ENCODE data around the gene ANKRD45. TPM values are rescaled to one million over a fixed set of nuclear protein-coding genes. Genes with fewer than 3 reads are reported as not detected.
A peak's percentile ranks its signal among the peaks of the same experiment; 100 is the strongest.
"Not testable (repeated sequence)": the region's sequence is repeated elsewhere in the genome, so short reads cannot be mapped to it uniquely, and the experiment has no call there.

The ANKRD45 gene
- total and polyA plus RNA-seq, 2 of the 8 experiments (the other 6 are each of a cell fraction or from before 2014, with no cell fraction given): 0.41 to 2.8 TPM

DNA sequence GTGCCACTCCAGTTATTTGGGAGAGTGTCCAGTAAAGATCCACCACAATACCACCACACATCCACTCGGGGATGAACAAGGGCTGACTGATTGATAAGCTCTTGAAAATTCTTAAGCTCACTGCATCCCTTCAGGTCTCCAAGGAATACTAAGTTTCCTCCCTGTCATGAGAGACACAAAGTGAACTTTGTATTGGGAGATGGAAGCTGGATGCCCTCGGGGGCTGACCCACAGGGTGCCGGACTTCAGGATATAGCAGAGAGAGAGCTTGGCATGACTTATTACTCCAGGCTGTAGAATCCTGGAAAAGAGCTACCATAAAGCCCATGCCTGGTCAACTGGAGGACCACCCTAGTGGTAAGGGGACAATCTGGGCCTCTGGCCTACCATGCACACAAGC is 15.5 kb upstream of the ANKRD45 start:
- not testable (repeated sequence) for H3K27ac ChIP-seq (ENCODE audit: low read depth, low read length); H4K20me1 ChIP-seq (replicated peaks in 1 of 2; ENCODE audit: control insufficient read depth in 1 of 2, insufficient read depth in 2 of 2, low read length in 2 of 2); H3K14ac ChIP-seq (ENCODE audit: insufficient read length); H2AFZ ChIP-seq (ENCODE audit: low read length); H2BK5ac ChIP-seq (ENCODE audit: low read depth, low read length); H3K36me3 ChIP-seq (ENCODE audit: control insufficient read depth in 2 of 4, insufficient read depth in 4 of 4, low read length in 3 of 4); H3K79me1 ChIP-seq (ENCODE audit: low read depth, low read length); H2BK15ac ChIP-seq (ENCODE audit: low read length); H3K23ac ChIP-seq (ENCODE audit: insufficient read length); H3K4ac ChIP-seq (replicated peaks; ENCODE audit: insufficient read length, low read depth, low read length); H4K91ac ChIP-seq (replicated peaks; ENCODE audit: insufficient read length, low read length); H3K23me2 ChIP-seq (ENCODE audit: low read depth, low read length); H2BK120ac ChIP-seq (replicated peaks; ENCODE audit: low read depth, low read length); FAIRE-seq; H3K9me3 ChIP-seq (ENCODE audit: insufficient read depth in 2 of 2, low read depth in 1 of 2, low read length in 1 of 2); H2AK5ac ChIP-seq (ENCODE audit: low read depth, low read length); H2BK20ac ChIP-seq (ENCODE audit: low read length); DNase-seq (ENCODE audit: low read depth in 1 of 2, low spot score in 2 of 2); H2BK12ac ChIP-seq (ENCODE audit: low read depth, low read length); H3K79me2 ChIP-seq (ENCODE audit: control insufficient read depth in 1 of 2, insufficient read depth in 2 of 2, low read length in 2 of 2); H3K27me3 ChIP-seq (replicated peaks in 1 of 4; ENCODE audit: control insufficient read depth in 3 of 4, extremely low read depth in 1 of 4, insufficient read depth in 3 of 4, low read length in 3 of 4); H3K9ac ChIP-seq (replicated peaks in 1 of 4; ENCODE audit: extremely low read depth in 1 of 4, low read depth in 3 of 4, low read length in 3 of 4); H3K18ac ChIP-seq (ENCODE audit: extremely low read depth, low read length); H3K4me3 ChIP-seq (ENCODE audit: extremely low read depth in 1 of 4, insufficient read depth in 2 of 4, low read depth in 3 of 4, low read length in 4 of 4); H4K8ac ChIP-seq (ENCODE audit: extremely low read depth, insufficient read depth, low read length); H4K5ac ChIP-seq (ENCODE audit: insufficient read length, low read depth, low read length); H3K56ac ChIP-seq (replicated peaks; ENCODE audit: insufficient read length, low read depth, low read length); H3K4me1 ChIP-seq (replicated peaks in 1 of 4; ENCODE audit: control insufficient read depth in 3 of 4, insufficient read depth in 4 of 4, low read length in 3 of 4); H3K4me2 ChIP-seq (ENCODE audit: insufficient read depth in 1 of 2, low read depth in 2 of 2, low read length in 2 of 2)
- CTCF ChIA-PET (ENCODE audit: partially characterized antibody): interaction anchor here (1.0 kb wide), 1 partner anchor 37 kb away, joined by 3 read pairs; no protein-coding TSS in a partner anchor
- WGBS, 2 experiments (ENCODE audit: extremely low coverage in 1 of 2, insufficient coverage in 1 of 2, insufficient read length in 1 of 2, insufficient replicate concordance in 2 of 2, low coverage in 1 of 2, low lambda C conversion rate in 2 of 2, missing lambda C conversion rate in 1 of 2): 88% methylated on average over 3 of the region's 3 CpGs; no CpG with 5 or more reads in 1 of the 2 experiments
- POLR2A ChIA-PET (ENCODE audit: partially characterized antibody): interaction anchor here (0.9 to 1.5 kb wide), 3 partner anchors 30 to 199 kb away, joined by 3 to 5 read pairs (median 4); partner anchors contain the start of genes CENPL, DARS2 and KLHL20

DNA sequence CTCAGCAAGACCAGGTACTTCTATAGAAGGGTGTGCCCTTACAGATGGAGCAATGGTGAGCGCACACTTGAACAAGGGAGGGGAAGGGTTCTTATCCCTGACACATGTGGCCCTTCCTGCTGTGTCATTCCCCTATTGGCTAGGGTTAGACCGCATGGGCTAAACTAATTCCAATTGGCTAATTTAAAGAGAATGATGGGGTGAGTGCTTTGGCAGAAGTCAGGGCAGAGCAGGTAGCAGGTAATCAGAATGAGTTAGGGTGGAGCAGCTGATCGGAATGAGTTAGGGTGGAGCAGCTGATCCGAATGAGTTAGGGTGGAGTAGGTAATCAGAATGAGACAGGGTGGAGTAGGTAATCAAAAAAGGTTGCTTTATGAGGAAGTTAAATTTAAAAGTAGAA is 14.2 kb upstream of the ANKRD45 start:
- not testable (repeated sequence) for H3K27me3 ChIP-seq (replicated peaks in 1 of 4; ENCODE audit: control insufficient read depth in 3 of 4, extremely low read depth in 1 of 4, insufficient read depth in 3 of 4, low read length in 3 of 4); H4K8ac ChIP-seq (ENCODE audit: extremely low read depth, insufficient read depth, low read length); H2BK5ac ChIP-seq (ENCODE audit: low read depth, low read length); H3K9ac ChIP-seq (replicated peaks in 1 of 4; ENCODE audit: extremely low read depth in 1 of 4, low read depth in 3 of 4, low read length in 3 of 4); H3K79me2 ChIP-seq (ENCODE audit: control insufficient read depth in 1 of 2, insufficient read depth in 2 of 2, low read length in 2 of 2); H3K9me3 ChIP-seq (ENCODE audit: insufficient read depth in 2 of 2, low read depth in 1 of 2, low read length in 1 of 2); H2AFZ ChIP-seq (ENCODE audit: low read length); H3K4ac ChIP-seq (replicated peaks; ENCODE audit: insufficient read length, low read depth, low read length); H3K23me2 ChIP-seq (ENCODE audit: low read depth, low read length); H4K91ac ChIP-seq (replicated peaks; ENCODE audit: insufficient read length, low read length); H3K18ac ChIP-seq (ENCODE audit: extremely low read depth, low read length); H3K14ac ChIP-seq (ENCODE audit: insufficient read length); H3K23ac ChIP-seq (ENCODE audit: insufficient read length); H3K27ac ChIP-seq (ENCODE audit: low read depth, low read length); H2BK120ac ChIP-seq (replicated peaks; ENCODE audit: low read depth, low read length); H2BK15ac ChIP-seq (ENCODE audit: low read length); H3K4me1 ChIP-seq (replicated peaks in 1 of 4; ENCODE audit: control insufficient read depth in 3 of 4, insufficient read depth in 4 of 4, low read length in 3 of 4); H3K36me3 ChIP-seq (ENCODE audit: control insufficient read depth in 2 of 4, insufficient read depth in 4 of 4, low read length in 3 of 4); H3K4me3 ChIP-seq (ENCODE audit: extremely low read depth in 1 of 4, insufficient read depth in 2 of 4, low read depth in 3 of 4, low read length in 4 of 4); H2BK20ac ChIP-seq (ENCODE audit: low read length); H2AK5ac ChIP-seq (ENCODE audit: low read depth, low read length); H4K5ac ChIP-seq (ENCODE audit: insufficient read length, low read depth, low read length); H3K56ac ChIP-seq (replicated peaks; ENCODE audit: insufficient read length, low read depth, low read length); H3K79me1 ChIP-seq (ENCODE audit: low read depth, low read length); DNase-seq (ENCODE audit: low read depth in 1 of 2, low spot score in 2 of 2); H3K4me2 ChIP-seq (ENCODE audit: insufficient read depth in 1 of 2, low read depth in 2 of 2, low read length in 2 of 2); H4K20me1 ChIP-seq (replicated peaks in 1 of 2; ENCODE audit: control insufficient read depth in 1 of 2, insufficient read depth in 2 of 2, low read length in 2 of 2); FAIRE-seq
- 92% methylated on average over 4 of the region's 4 CpGs; no CpG with 5 or more reads in 1 of the 2 experiments for WGBS, 2 experiments (ENCODE audit: extremely low coverage in 1 of 2, insufficient coverage in 1 of 2, insufficient read length in 1 of 2, insufficient replicate concordance in 2 of 2, low coverage in 1 of 2, low lambda C conversion rate in 2 of 2, missing lambda C conversion rate in 1 of 2)
- CTCF ChIA-PET (ENCODE audit: partially characterized antibody): interaction anchor here (1.1 kb wide), 1 partner anchor 8 kb away, joined by 4 read pairs; no protein-coding TSS in a partner anchor
- POLR2A ChIA-PET (ENCODE audit: partially characterized antibody): interaction anchor here (1.2 kb wide), 1 partner anchor 50 kb away, joined by 3 read pairs; no protein-coding TSS in a partner anchor
- 0 out of 2 replicates have a peak overlapping the region, but pooled peaks have one; percentile 20 for H2BK12ac ChIP-seq (ENCODE audit: low read depth, low read length)
